LHCN-M2 (cell line): ENCODE results near the gene TNRC6A. TPM values are rescaled to one million over a fixed set of nuclear protein-coding genes. Genes with fewer than 3 reads are reported as not detected.

Experiments
- total RNA-seq: library from RNA; depleted of rRNA; stranded (reverse); fragments of >200 nt; gene quantifications from 2 replicates; pipeline ENCODE4 v1.2.3, GENCODE V29; 2014; rRNA removed

The TNRC6A gene
- total RNA-seq, 1 experiment from 2014 or later = 24.7 TPM

Other genes starting within 250 kb of the TNRC6A start
- gene RBBP6, start 190.1 kb upstream of the TNRC6A start, total RNA-seq = 26.0 and 35.3 TPM in 2 replicates
- gene SLC5A11, start 116.3 kb downstream of the TNRC6A start, total RNA-seq = not detected in 2 replicates